ENCODE results near the gene DACH1. TPM values are rescaled to one million over a fixed set of nuclear protein-coding genes. Genes with fewer than 3 reads are reported as not detected.

The DACH1 gene
- total and polyA plus RNA-seq, 2 of the 13 experiments (the other 11 are each of a cell fraction or from before 2014, with no cell fraction given) = not detected

DNA sequence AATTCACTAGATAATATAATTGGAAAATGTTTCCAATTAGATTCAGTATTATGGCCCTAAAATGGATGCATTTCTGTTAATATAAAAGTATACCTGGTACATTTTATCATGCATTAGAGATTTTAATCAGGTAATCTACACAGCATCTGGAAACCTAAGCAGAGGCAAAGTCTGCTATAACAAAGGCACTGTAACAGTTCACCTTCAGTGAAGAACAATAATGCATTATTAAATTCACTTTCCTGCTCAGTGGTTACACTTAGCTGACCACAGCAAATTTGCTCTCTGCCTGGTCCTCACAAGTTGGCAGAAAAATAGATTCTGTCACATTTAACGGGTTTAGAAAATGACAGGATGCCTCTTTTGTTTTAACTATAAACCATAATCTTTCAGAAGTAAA lies 326.9 kb downstream of the DACH1 start:
- in situ Hi-C loops (cut with HindIII; ENCODE audit: extremely low pct_ligation_motif_present, low pct_unique_long_range_greater_than_20kb) = no loop called here

DNA sequence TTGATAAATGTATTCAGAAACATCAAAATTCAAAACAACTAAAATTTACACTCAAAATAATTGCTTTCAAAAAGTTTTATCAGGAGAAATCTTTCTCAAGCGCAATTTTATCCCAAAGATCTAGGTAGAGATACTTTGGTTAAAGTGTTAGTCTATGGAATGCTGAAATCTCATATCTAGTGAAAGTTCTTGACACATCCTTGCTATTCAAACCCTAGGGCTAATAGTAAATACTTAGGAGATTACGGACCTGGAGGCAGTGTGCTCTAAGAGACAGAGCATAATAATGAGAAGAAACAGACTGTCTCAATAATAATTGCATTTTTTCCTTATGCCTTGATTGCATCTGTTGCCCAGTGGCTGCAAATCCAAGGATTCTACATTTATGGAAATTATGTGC lies 330.8 kb downstream of the DACH1 start:
- ATAC-seq (no peak), FAIRE-seq (no peak), DNase-seq (ENCODE audit: low spot score) (no peak)
- intact Hi-C loops (cut with micrococcal nuclease; ENCODE audit: unreplicated experiment) (no loop called here), in situ Hi-C loops (cut with HindIII; ENCODE audit: extremely low pct_ligation_motif_present, low pct_unique_long_range_greater_than_20kb) (no loop called here)
- no peaks in the 10 kb centered on the region for H3K4me1 ChIP-seq (ENCODE audit: insufficient read depth, low read length)
- no peak overlapping the region for H3K9ac ChIP-seq (ENCODE audit: insufficient read depth, low read depth, low read length)
- no peak overlapping the region for H2AFZ ChIP-seq (ENCODE audit: low read length)
- H3K9me3 ChIP-seq (ENCODE audit: low read length) = no peaks in the 10 kb centered on the region
- H3K79me2 ChIP-seq (ENCODE audit: insufficient read depth, low read length) = no peaks in the 10 kb centered on the region
- BruUV-seq (replicated peaks) = no TSS peak
- ChIA-PET CTCF (ENCODE audit: low intra/inter-chr PET ratio, low total read pairs) (no interaction called here), POLR2A (no interaction called here)
- no peak overlapping the region for H3K4me3 ChIP-seq (replicated peaks in 1 of 3; ENCODE audit: insufficient read depth in 1 of 3, low read depth in 2 of 3, low read length in 3 of 3)
- H3K4me2 ChIP-seq (ENCODE audit: low read depth, low read length) = no peak overlapping the region
- no peaks in the 10 kb centered on the region for H4K20me1 ChIP-seq (ENCODE audit: insufficient read depth, low read length)
- 19% methylated on average over 2 of the region's 2 CpGs for WGBS (ENCODE audit: low lambda C conversion rate)
- no peaks in the 10 kb centered on the region for H3K36me3 ChIP-seq (replicated peaks in 1 of 2; ENCODE audit: control insufficient read depth in 1 of 2, insufficient read depth in 2 of 2, low read length in 2 of 2)
- no peak overlapping the region for H3K27ac ChIP-seq (ENCODE audit: extremely low read length, insufficient read depth, low read length)
- no peaks in the 10 kb centered on the region for H3K27me3 ChIP-seq (ENCODE audit: control insufficient read depth in 1 of 2, insufficient read depth in 2 of 2, low read length in 2 of 2)
- no peak for TF ChIP-seq ZNF709 (CRISPR knock-in tag; IDR thresholded peaks at IDR 0.05)
- TF ChIP-seq ZNF431 (CRISPR knock-in tag; IDR thresholded peaks at IDR 0.05; ENCODE audit: borderline replicate concordance, low read depth) = no peak
- TF ChIP-seq ZSCAN12 (CRISPR knock-in tag; IDR thresholded peaks at IDR 0.05) = no peak
- TF ChIP-seq ZNF24 (IDR thresholded peaks at IDR 0.05) = no peak
- TF ChIP-seq ATF4 (CRISPR knock-in tag; IDR thresholded peaks at IDR 0.05) = no peak
- TF ChIP-seq KDM6A (CRISPR knock-in tag; IDR thresholded peaks at IDR 0.05; ENCODE audit: low read depth) = no peak
- no peak for TF ChIP-seq LCORL (IDR thresholded peaks at IDR 0.05)
- TF ChIP-seq LCORL (CRISPR knock-in tag; IDR thresholded peaks at IDR 0.05) = no peak
- no peak for TF ChIP-seq SMARCC2 (IDR thresholded peaks at IDR 0.05)
- TF ChIP-seq, protein P1, sequence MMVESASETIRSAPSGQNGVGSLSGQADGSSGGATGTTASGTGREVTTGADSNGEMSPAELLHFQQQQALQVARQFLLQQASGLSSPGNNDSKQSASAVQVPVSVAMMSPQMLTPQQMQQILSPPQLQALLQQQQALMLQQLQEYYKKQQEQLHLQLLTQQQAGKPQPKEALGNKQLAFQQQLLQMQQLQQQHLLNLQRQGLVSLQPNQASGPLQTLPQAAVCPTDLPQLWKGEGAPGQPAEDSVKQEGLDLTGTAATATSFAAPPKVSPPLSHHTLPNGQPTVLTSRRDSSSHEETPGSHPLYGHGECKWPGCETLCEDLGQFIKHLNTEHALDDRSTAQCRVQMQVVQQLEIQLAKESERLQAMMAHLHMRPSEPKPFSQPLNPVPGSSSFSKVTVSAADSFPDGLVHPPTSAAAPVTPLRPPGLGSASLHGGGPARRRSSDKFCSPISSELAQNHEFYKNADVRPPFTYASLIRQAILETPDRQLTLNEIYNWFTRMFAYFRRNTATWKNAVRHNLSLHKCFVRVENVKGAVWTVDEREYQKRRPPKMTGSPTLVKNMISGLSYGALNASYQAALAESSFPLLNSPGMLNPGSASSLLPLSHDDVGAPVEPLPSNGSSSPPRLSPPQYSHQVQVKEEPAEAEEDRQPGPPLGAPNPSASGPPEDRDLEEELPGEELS (CRISPR knock-in tag; IDR thresholded peaks at IDR 0.05) = no peak
- no peak for TF ChIP-seq ZNF207 (IDR thresholded peaks at IDR 0.05; ENCODE audit: borderline replicate concordance)
- no peak for TF ChIP-seq ZNF615 (CRISPR knock-in tag; IDR thresholded peaks at IDR 0.05; ENCODE audit: borderline replicate concordance)
- TF ChIP-seq, protein P2, sequence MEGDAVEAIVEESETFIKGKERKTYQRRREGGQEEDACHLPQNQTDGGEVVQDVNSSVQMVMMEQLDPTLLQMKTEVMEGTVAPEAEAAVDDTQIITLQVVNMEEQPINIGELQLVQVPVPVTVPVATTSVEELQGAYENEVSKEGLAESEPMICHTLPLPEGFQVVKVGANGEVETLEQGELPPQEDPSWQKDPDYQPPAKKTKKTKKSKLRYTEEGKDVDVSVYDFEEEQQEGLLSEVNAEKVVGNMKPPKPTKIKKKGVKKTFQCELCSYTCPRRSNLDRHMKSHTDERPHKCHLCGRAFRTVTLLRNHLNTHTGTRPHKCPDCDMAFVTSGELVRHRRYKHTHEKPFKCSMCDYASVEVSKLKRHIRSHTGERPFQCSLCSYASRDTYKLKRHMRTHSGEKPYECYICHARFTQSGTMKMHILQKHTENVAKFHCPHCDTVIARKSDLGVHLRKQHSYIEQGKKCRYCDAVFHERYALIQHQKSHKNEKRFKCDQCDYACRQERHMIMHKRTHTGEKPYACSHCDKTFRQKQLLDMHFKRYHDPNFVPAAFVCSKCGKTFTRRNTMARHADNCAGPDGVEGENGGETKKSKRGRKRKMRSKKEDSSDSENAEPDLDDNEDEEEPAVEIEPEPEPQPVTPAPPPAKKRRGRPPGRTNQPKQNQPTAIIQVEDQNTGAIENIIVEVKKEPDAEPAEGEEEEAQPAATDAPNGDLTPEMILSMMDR (CRISPR knock-in tag; IDR thresholded peaks at IDR 0.05) = no peak

More for the DNA sequence above, 326.9 kb downstream of the DACH1 start:
- H3K27ac ChIP-seq (ENCODE audit: extremely low read length, insufficient read depth, low read length) = no peak overlapping the region
- no peaks in the 10 kb centered on the region for H3K27me3 ChIP-seq (ENCODE audit: control insufficient read depth in 1 of 2, insufficient read depth in 2 of 2, low read length in 2 of 2)
- 0% methylated on average over 1 of the region's 1 CpG for WGBS (ENCODE audit: low lambda C conversion rate)
- H3K4me1 ChIP-seq (ENCODE audit: insufficient read depth, low read length) = no peaks in the 10 kb centered on the region
- no peaks in the 10 kb centered on the region for H3K79me2 ChIP-seq (ENCODE audit: insufficient read depth, low read length)
- TF ChIP-seq MAFF (IDR thresholded peaks at IDR 0.05; ENCODE audit: low read depth, low read length) (peak; percentile 30; the same call in 1 of the 2 replicates), ISX (CRISPR knock-in tag; conservative IDR thresholded peaks at IDR 0.05) (no peak), MED13 (CRISPR knock-in tag; IDR thresholded peaks at IDR 0.05) (no peak), MAFK (conservative IDR thresholded peaks at IDR 0.05 in 1 of 2, IDR thresholded peaks at IDR 0.05 in 1 of 2; ENCODE audit: low read length in 2 of 2) (peak in 1 of 2 experiments; percentile 70; a peak in 2 of 4 replicates)
- H3K4me2 ChIP-seq (ENCODE audit: low read depth, low read length) = no peak overlapping the region
- intact Hi-C loops (cut with micrococcal nuclease; ENCODE audit: unreplicated experiment) = no loop called here
- CTCF ChIA-PET (ENCODE audit: low intra/inter-chr PET ratio, low total read pairs) = no interaction called here
- BruUV-seq (replicated peaks) = no TSS peak
- DNase-seq (ENCODE audit: low spot score) (no peak), ATAC-seq (no peak), FAIRE-seq (no peak)
- H3K9me3 ChIP-seq (ENCODE audit: low read length) = no peaks in the 10 kb centered on the region
- no peak overlapping the region for H3K4me3 ChIP-seq (replicated peaks in 1 of 3; ENCODE audit: insufficient read depth in 1 of 3, low read depth in 2 of 3, low read length in 3 of 3)
- H3K36me3 ChIP-seq (replicated peaks in 1 of 2; ENCODE audit: control insufficient read depth in 1 of 2, insufficient read depth in 2 of 2, low read length in 2 of 2) = no peaks in the 10 kb centered on the region
- POLR2A ChIA-PET = no interaction called here
- H4K20me1 ChIP-seq (ENCODE audit: insufficient read depth, low read length) = no peaks in the 10 kb centered on the region
- no peak overlapping the region for H2AFZ ChIP-seq (ENCODE audit: low read length)
- H3K9ac ChIP-seq (ENCODE audit: insufficient read depth, low read depth, low read length) = no peak overlapping the region

All from HepG2 (cell line).